GM21367 (cell line): Measurements from ENCODE around the gene ATP2B1.
A peak's percentile ranks its signal among the peaks of the same experiment; 100 is the strongest.
"Not testable (repeated sequence)": the region's sequence is repeated elsewhere in the genome, so short reads cannot be mapped to it uniquely, and the experiment has no call there.

Experiments
- ATAC-seq: cut with Tn5 transposase; IDR thresholded peaks from one replicate; pipeline ENCODE4 v1.9.1; 2021; ENCODE audit not compliant: unreplicated experiment

ATP2B1 gene

DNA sequence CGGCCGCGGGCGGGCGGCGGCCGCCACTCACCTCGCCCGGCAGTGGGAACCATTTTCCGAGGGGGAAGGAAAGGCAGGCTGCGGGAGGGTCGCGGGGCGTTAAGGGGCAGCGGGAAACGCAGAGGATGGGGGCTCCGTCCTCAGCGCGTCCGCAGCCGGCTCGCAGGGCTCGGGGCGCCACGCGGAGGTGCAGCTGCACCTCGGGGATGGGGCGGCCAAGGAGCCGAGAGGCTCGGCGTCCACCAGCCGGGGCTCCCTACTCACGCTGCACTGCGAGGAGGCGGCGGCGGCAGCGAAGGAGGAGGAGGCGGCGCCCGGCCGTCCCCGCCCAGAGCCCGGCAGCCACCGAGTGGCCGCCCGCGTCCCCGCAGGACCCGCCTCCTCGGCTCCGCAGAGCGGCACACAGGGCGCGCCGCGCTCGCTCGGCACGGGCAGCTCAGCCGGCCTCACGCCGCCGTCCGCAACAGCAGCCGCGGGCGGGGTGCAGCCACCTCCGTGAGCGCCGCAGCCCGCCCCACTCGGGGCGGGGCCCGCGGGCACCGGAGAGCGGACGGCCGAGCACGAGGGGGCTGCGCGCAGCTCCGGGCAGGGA, at the start of gene ATP2B1:
Gene ATP2B1 (minus strand): TSS at position 274 of the 592 bp plus-strand sequence. CDS start 52,952 bp downstream, outside the sequence.
- ATAC-seq, result peak; percentile 54

DNA sequence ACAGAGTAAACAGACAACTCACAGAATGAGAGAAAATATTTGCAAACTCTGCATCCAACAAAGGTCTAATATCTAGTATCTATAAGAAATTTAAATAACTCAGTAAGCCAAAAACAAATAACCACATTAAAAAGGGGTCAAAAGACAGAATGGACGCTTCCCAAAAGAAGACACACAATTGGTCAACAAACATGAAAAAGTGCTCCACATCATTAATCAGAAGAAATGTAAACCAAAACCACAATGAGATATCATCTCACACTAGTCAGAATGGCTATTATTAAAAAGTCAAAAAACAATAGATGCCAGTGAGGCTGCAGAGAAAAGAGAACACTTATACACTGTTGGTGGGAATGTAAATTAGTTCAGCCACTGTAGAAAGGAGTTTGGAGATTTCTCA, 49.3 kb upstream of the ATP2B1 start:
- not testable (repeated sequence) for ATAC-seq

DNA sequence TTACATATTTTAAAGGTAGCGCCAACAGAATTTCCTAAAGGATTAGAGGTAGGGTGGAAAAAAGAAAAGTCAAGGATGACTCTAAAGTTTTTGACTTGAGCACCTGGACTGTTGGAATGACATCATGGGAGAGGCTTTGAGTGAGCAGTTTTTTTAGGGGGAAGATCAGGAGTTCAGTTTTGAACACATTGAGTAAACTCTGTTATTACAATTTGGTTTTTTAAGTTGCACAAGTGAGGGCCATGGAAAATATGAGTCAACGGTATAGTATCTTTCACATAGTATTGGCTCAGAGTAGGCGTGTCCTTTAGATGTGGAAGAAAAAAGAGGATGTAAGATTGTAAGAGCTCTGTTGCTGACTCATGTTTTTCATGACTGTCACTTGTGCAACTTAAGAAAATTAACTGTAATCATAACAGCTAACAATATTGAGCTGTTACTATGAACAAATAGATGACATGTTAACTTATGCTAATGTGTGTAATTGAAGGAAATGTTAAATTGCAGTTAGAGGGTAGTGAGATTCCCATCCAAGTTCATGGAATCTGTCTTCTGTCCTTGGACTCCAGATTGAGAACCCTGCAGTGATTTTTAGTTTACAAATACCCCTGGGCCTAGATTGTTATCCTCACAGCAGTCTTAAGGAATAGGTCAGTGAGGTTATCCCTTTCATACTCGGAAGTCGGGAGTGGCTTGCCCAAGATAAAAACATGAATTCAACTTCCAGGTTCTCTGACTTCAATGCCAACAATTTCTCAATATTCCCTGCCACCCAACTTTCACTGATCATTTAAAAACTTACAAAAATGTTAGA, 48.2 kb upstream of the ATP2B1 start:
- ATAC-seq, result peak; percentile 94

DNA sequence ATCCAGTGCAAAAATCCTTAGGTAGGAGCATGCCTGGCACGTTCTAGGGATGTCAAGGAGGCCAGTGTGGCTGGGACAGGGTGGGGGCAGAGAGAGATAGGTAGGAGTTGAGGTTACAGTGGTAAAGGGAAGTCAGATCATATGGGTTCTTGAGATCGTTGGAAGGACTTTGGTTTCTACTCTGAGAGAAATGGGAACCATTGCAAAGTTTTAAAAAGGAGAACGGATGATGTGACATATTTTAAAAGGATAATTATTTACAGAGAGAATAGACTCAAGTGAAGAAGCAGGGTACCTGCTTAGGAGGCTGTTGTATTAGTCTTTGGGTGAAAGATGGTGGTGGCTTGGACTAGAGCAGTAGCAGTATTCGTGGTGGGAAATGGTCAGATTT, 47.6 kb upstream of the ATP2B1 start:
- peak; percentile 7 for ATAC-seq

DNA sequence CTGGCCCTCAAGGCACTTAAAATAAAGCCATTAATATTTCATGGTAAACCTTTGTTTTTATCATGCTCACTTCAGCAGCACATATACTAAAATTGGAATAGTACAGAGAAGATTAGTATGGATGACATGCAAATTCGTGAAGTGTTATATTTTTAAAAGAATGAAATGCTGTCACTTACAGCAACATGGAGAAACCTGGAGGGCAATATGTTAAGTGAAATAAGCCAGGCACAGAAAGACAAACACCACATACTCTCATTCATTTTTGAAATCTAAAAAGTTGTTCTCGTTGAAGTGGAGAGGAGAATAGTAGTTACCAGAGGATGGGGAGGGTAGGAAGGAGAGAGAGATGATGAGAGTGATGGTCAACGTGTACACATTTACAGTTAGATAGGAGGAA, 45.4 kb upstream of the ATP2B1 start:
- ATAC-seq, result no peak

DNA sequence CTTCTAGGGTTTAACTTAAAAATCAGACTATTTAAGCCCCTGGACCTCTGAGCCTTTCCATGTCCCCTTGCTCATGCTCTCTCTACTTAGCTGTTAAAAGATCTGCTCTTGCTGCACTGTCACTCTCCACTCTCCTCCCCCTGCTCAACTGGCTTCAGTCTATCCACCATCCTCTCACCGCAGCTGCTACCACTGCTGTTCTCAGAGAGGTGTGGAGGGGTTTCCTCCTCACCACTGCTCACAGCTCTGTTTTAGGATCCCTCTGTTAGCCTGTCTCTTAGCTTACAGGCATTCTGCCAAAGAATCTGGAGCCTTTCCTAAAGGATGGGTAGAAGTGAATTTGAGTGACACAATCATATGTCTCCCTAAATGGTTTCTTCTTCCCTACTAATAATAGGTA, 43.7 kb upstream of the ATP2B1 start:
- ATAC-seq, result no peak

DNA sequence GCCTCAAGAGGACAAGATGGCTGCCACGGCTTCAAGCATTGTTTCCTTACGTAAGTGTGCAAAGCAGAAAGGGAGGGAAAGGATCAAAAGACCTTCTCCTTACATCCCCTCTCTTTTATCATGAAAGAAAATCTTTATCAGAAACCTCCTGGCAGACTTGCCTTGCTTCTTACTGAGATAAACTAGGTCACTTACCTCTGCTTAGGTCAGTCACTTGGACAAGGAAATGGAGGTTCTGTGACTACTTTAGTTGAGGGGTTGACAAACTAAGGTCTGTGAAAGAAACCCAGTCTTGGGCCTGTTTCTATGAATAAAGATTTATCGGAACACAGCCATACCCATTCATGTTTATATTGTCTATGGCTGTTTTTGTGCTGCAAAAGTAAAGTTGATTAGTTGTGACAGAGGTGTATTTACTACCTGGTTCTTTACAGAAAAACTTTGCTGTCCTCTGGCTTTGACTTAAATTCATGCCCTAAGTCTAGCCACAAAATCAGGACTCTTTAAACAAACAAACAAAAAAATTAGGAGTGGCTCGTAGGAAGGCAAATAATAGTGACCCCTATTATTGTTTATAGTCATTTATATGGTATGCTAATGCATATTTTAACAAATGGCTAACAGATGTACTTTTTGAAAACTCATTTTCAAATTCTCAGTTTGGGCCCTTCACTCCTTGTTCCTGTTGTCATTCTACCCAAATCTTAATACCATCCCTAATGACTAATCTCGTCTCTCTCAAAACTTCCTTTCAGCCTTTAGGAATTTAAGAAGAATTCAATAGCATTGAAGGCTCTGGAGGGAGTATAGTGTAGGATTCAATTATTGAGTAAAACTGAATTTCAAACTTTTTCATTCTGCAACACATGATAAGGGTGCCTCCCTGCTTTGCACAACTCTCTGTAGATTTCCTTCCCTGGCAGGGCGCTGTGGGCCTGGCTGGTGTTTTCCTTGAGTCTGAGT, 42.0 kb upstream of the ATP2B1 start:
- no peak for ATAC-seq

DNA sequence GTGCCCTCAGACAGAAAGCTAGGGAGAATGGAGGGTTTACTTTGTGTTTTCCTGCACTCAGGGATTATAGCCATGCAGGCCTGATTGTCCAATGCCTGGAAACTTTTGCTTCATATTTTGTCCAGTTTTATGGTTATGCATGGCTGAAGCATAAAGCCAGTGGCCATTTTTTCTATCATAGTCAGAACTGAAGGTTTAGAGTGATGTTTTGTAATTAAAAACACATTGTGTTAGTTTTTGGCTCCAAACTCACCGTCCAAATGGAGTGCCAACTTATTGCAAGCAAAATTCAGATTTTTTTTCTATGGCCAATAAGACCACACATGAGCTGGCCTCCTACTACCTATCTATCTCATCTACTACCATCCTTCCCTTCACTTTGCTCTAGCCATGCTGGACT, 40.2 kb upstream of the ATP2B1 start:
- no peak for ATAC-seq

DNA sequence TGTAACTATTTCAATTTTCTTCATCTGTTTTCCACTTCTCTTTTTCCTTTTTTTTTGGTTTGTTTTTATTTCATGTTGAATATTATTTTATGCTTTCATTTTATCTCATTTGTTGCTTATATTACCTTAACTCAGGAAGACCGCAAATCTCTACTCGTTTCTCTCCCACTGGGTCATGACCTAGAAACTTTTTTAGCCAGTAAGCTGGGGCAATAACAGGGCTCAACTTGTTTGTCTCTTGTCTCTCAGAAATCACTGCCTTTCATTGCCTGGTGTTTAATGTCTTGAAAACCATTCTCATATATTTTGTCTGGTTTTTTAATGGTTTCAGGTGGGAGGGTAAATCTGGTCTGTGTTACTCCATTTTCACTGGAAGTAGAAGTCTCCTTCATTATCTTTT, 36.6 kb upstream of the ATP2B1 start:
- ATAC-seq, result no peak

DNA sequence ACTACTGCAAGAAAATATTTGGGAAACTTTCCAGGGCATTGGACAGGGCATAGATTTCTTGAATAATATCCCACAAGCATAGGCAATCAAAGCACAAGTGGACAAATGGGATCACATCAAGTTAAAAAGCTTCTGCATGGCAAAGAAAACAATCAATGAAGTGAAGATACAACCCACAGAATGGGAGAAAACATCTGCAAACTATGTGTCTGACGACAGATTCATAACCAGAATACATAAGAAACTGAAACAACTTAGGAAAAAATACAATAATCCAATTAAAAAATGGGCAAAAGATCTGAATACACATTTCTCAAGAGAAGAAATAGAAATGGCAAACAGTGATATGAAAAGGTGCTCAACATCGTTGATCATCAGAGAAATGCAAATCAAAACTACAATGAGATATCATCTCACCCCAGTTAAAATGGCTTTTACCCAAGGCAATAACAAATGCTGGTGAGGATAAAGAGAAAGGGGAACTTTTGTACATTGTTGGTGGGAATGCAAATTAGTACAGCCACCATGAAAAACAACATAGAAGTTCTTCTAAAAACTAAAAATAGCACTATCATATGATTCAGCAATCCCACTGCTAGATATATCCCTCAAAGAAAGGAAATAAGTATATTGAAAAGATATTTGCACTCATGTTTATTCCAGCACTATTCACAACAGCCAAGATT, 33.8 kb upstream of the ATP2B1 start:
- no peak for ATAC-seq

DNA sequence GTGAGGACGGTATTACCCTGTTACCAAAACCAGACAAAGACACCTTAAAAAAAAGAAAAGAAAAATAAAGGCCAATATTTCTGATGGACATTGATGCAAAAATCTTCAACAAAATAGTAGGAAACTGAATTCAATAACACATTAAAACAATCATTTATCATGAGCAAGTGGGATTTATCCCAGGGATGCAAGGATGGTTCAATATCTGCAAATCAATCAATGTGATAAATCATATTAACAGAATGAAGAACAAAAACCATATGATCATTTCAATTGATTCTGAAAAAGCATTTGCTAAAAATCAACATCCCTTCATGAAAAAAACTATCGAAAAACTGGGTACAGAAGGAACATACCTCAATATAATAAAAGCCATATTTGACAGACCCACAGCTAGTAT, 32.3 kb upstream of the ATP2B1 start:
- no peak for ATAC-seq

DNA sequence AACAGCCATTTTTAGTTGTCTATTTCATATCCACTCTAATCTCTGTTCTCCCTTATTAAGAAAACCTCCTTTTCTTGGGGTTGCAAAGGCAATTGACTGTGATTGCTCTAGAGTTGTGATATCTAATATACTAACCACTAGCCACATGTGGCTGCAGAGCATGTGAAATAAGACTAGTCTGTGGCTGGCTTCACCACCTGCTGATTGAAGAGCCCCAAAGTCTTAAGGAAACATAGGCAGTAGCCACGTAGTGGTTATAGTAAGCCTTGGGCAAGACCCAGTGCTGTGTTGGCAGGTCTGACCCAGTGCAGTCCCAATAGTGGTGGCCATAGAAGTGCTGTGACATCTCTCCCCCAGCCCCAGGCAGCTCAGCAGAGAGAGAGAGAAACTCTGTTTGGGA, 28.4 kb upstream of the ATP2B1 start:
- no peak for ATAC-seq

DNA sequence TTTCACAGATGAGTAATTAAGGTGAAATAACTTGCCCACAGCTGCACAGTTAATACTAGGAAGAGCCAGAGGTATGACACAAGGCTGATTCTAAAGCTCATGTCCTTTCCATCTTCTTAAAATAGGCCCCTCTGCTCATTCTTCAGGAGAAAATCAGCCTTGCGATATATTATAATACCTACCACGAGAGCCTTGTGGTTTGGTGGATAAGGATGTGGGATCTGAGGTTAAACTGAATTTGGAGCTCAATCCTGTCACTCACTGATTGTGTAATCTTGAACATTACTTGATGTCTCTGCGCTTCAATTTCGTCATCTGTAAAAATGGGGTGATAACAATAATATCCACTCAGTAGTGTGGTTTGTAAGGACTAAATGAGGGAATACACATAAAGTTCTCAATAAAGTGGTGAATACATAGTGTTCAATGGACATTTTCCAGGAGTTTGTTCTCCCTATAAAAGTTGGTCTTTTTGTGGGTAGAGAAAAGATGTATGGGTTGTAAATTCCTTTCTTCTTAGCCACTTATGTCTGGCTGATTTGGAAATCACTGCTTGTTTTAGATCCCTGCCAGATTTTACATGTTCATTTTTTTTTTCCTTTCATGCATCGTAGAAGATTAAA, 25.1 kb upstream of the ATP2B1 start:
- ATAC-seq, result no peak

DNA sequence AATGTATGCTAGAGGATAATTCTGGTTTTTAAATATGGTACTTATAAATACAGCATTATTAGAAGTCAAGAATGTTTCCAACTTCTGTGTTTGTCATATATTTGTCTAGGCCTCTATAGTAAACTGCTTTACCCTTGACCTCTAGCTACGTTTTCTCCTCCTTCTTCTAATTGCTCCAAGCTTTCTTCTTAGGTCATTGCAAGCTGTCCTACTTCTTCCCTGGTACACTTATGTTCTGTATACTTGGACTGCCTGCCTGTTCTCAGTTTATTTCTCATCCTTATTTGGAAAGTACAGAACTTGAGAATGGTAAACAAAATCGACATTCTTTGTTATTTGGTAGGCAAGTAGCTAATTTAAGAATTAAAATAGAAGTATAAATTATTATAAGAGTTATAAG, 23.9 kb upstream of the ATP2B1 start:
- ATAC-seq, result no peak

DNA sequence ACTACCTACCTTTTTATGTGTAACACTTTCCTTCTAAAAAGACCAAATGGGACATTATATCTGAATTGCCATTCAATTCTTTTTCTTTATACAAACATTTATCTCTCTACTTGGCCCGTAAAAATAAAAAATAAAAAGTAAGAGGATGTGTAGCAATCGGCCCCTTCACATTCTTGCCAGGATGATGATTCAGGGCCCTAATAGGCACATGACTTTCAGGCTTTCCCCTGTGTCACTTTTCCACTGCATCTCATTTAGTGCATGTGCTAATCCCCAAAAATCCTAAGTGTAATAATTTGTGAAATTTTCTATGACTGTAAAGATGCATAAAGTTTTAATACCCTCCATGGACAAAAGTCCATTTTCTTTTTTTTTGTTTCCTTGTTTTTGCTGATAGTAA, 23.0 kb upstream of the ATP2B1 start:
- no peak for ATAC-seq

DNA sequence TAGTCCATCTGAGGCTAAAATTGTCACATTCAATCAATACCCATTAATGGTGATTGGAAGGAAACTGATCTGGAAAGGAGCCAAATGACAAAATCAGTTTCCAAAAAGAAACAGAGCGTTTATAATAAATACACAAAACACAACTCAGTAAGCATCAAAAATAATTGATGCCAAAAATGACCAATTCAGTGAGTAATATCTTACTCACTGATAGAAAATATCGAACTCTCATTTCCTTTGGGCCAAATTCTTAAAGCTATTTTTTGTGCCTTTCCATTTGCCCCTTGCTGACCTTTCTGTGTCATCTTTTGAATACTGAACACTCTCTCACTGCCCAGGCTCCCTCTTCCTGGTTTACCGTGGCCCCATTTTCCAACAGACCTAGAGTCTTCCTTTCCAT, 22.5 kb upstream of the ATP2B1 start:
- ATAC-seq, result no peak

DNA sequence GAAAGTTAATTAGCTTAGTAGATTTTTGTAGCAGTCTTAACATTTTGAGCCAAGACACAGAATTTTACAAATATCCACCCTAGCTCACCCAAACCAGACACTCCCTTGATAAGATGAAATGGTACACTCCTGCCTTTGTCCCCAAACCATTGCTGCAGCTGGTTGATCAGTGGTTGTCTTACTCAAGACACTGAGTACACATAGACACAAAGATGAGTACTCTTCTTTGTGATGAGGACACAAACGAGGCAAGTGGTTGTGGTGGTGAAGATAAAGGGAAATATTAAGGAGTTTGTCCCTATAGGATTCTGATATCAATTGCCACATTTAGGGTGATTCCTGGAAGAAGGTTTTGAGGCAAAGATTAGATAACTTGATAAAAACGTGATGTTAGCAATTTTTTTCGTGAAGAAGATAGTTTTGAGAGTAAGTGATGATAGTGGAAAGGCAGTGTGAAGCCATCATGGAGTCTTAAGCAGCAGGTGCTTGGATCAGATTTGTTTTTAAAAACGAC, 21.4 kb upstream of the ATP2B1 start:
- no peak for ATAC-seq

DNA sequence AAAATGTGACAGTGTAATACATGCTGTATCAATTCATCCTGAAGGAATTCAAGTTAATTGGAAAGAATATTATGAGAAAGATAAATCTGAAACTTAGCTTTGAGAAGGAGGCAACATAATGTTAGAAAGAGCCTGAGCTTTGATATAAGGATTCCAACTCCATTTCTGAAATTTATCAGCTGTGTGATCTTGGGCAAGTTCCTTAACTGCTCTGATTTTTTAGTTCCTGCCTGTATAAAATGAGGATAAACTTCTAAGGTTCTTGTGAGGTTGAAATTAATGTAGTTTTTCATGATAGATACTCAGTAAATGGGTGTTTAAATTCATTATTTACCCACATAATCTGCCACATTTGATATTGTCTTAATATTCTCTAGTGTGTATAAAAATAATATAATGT, 14.6 kb upstream of the ATP2B1 start:
- no peak for ATAC-seq

DNA sequence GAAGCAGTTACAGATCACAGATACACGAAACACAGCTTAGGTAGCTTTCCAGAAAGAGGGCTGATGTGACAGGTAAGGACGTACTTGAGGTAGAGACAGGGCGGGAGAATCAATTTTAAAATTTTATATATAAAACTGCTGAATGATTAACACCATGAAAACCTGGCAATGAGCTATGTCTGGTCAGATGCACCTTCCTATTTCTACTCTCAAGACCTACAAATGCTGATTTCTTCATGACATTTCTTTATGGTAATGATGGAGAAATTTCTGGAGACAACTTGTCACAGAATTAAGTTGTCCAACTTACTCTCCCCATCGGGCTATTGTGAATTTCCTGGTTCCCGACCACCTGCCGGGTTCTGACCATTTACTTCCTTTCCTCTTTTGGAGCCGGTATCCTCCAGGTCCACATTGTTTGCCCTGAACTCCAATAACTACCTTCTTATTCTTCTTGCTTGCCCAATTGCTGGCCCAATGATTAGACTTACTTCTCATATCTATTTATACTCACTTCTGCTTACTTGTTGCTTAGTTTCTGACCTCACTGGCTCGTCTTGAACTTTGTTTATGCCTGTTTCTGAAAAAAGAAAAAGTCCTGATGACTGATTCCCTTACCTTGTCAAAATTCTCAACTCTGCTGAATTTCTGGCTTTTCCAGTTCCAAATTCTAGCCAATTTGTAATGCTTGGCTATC, 12.8 kb upstream of the ATP2B1 start:
- peak; percentile 92 for ATAC-seq
